Pancreas (tissue), 10 donors: ENCODE data around the gene SMCHD1. TPM values are rescaled to one million over a fixed set of nuclear protein-coding genes. Genes with fewer than 3 reads are reported as not detected.

Experiments used
- ATAC-seq, 4 donors: fragments of 200-7000 bp; cut with Tn5 transposase; one replicate each; pipeline versions ENCODE4 v1.8.0 to v1.9.1; 2020; ENCODE audit warnings: mild to moderate bottlenecking in 4 of 4, moderate library complexity in 4 of 4
- DNase-seq, 6 donors: peaks; one replicate each; pipeline ENCODE4 v3.0.0-alpha.2; 2020
- FAIRE-seq: peaks from 2 replicates; lab custom pipeline; 2012; peaks lifted over from hg19 to GRCh38; lab: Jason Lieb, UNC
- H3K27ac ChIP-seq, 4 donors: fragments of 200-600 bp; sonication (generic); 1 replicate in 3 of 4; 2 replicates in 1 of 4; pipeline versions ENCODE4 v1.5.0 to v1.8.0; 2020
- H3K27me3 ChIP-seq, 4 donors: fragments of 200-600 bp; one replicate each; pipeline ENCODE4 v1.8.0; 2021
- H3K36me3 ChIP-seq, 3 donors: fragments of 200-600 bp; sonication (generic) in 1 of 3; one replicate each; pipeline versions ENCODE4 v1.5.0 to v1.8.0; 2020 to 2021
- H3K4me1 ChIP-seq, 3 donors: fragments of 200-600 bp; one replicate each; pipeline ENCODE4 v1.8.0; 2021
- H3K4me3 ChIP-seq, 4 donors: fragments of 200-600 bp; sonication (generic) in 2 of 4; one replicate each; pipeline versions ENCODE4 v1.5.0 to v1.8.0; 2020 to 2021
- H3K9me3 ChIP-seq, 4 donors: fragments of 200-600 bp; one replicate each; pipeline ENCODE4 v1.8.0; 2021
- CTCF ChIP-seq, 4 donors: fragments of 200-600 bp; sonication (generic) in 3 of 4; IDR thresholded peaks; one replicate each; pipeline versions ENCODE4 v1.5.0 to v1.8.0; 2021; ENCODE audit warnings: antibody characterized with exemption in 4 of 4
- WGBS, 2 donors: extraction: QIAGEN DNeasy Blood & Tissue Kit; methylation state at CpG; one replicate each; pipeline ENCODE4 v1.1.7; 2013; 5-methylcytosine and 5-hydroxymethylcytosine counted together
- intact Hi-C, 3 donors: fragments of 100-400 bp; cut with DNase I; formaldehyde crosslinking; loops; one replicate each; pipeline versions ENCODE4 v1.11.1 to v1.14.2; 2022
- polyA plus RNA-seq, 2 donors: library from polyadenylated mRNA; stranded (reverse); fragments of 200-250 nt; gene quantifications; one replicate each; pipeline ENCODE4 v1.2.3, GENCODE V29; 2013
- total RNA-seq, 6 donors: library from RNA; stranded (reverse); fragmentation: NEBNext Ultra II Directional in 4 of 6; extraction: Animal tissue kit (Norgen Biotek cat#: 25700) in 4 of 6; gene quantifications; one replicate each; pipeline versions ENCODE4 v1.2.1 to v1.2.4, GENCODE V29; 2021 to 2023
- donor health status: healthy with polysubstance abuse.
- donor health status: DM: no; HTN: no; CAD: no; lungs with moderate emphysema.
- donor health status: DM: no; HTN: no; CAD: no.
- donor health status: control.
- donor health status: control.
- donor health status: Bipolar disorder and iron deficiency.
- donor health status: DM: yes; HTN: yes; CAD: no.
- donor health status: DM: no; HTN: no; CAD: no.
- donor health status: DM: no; HTN: no; CAD: no.
- donor health status: DM: yes; HTN: yes; CAD: no.

SMCHD1 gene
- total and polyA plus RNA-seq, 8 donors: 6.6 to 32.7 (median 25.2) TPM

GRCh38 chr18:2774669-2775068 lies 119.1 kb downstream of the SMCHD1 start:
- H3K27ac ChIP-seq: no peak overlapping the region
- FAIRE-seq (no peak), DNase-seq (no peak), ATAC-seq (no peak)
- H3K4me3 ChIP-seq: no peak overlapping the region
- H3K4me1 ChIP-seq: no peaks in the 10 kb centered on the region
- intact Hi-C loops: no loop called here
- TF ChIP-seq CTCF (IDR thresholded peaks at IDR 0.05): no peak
- no peaks in the 10 kb centered on the region for H3K9me3 ChIP-seq
- H3K36me3 ChIP-seq: peaks cover 5 to 84% (median 22%) of the 10 kb centered on the region in 3 donors
- WGBS, 2 donors: 85 to 92% methylated on average over 2 of the region's 2 CpGs
- no peaks in the 10 kb centered on the region for H3K27me3 ChIP-seq

- ATAC-seq: no peak
- intact Hi-C loops: no loop called here
- TF ChIP-seq CTCF (IDR thresholded peaks at IDR 0.05): no peak
- Histone ChIP-seq H3K9me3 (no peaks in the 10 kb centered on the region), H3K4me1 (no peaks in the 10 kb centered on the region), H3K4me3 (no peak overlapping the region), H3K27ac (no peak overlapping the region), H3K27me3 (no peaks in the 10 kb centered on the region), H3K36me3 (peaks cover 5 to 66% (median 22%) of the 10 kb centered on the region in 3 donors)
- FAIRE-seq: no peak
- no peak for DNase-seq
- 88 to 93% methylated on average over 3 of the region's 3 CpGs for WGBS, 2 donors
Measured at GRCh38 chr18:2776601-2777000, 121.1 kb downstream of the SMCHD1 start.

GRCh38 chr18:2777241-2777640 lies 121.7 kb downstream of the SMCHD1 start:
- DNase-seq (no peak), ATAC-seq (no peak), FAIRE-seq (no peak)
- no peak for TF ChIP-seq CTCF (IDR thresholded peaks at IDR 0.05)
- Histone ChIP-seq H3K4me3 (no peak overlapping the region), H3K27ac (no peak overlapping the region), H3K27me3 (no peaks in the 10 kb centered on the region), H3K9me3 (no peaks in the 10 kb centered on the region), H3K36me3 (peaks cover 5 to 60% (median 17%) of the 10 kb centered on the region in 3 donors), H3K4me1 (no peaks in the 10 kb centered on the region)
- intact Hi-C loops: no loop called here

GRCh38 chr18:2780750-2781149 lies 125.2 kb downstream of the SMCHD1 start:
- Histone ChIP-seq H3K4me3 (no peak overlapping the region), H3K27ac (no peak overlapping the region), H3K27me3 (no peaks in the 10 kb centered on the region), H3K9me3 (no peaks in the 10 kb centered on the region), H3K36me3 (peaks cover 5 to 49% (median 15%) of the 10 kb centered on the region in 3 donors), H3K4me1 (no peaks in the 10 kb centered on the region)
- DNase-seq (no peak), FAIRE-seq (no peak), ATAC-seq (no peak)
- intact Hi-C loops: no loop called here
- TF ChIP-seq CTCF (IDR thresholded peaks at IDR 0.05): no peak
- WGBS, 2 donors: 52 to 63% methylated on average over 3 of the region's 3 CpGs

- H3K27ac ChIP-seq: no peak overlapping the region
Measured at GRCh38 chr18:2787225-2787624, 131.7 kb downstream of the SMCHD1 start.

More at GRCh38 chr18:2787225-2787624, 131.7 kb downstream of the SMCHD1 start:
- H3K4me3 ChIP-seq: no peak overlapping the region
- ATAC-seq (no peak), DNase-seq (no peak), FAIRE-seq (no peak)
- H3K27me3 ChIP-seq: no peaks in the 10 kb centered on the region
- no peaks in the 10 kb centered on the region for H3K4me1 ChIP-seq
- TF ChIP-seq CTCF (IDR thresholded peaks at IDR 0.05): no peak
- no peaks in the 10 kb centered on the region for H3K9me3 ChIP-seq
- peaks cover 0 to 48% (median 5%) of the 10 kb centered on the region in 3 donors for H3K36me3 ChIP-seq
- intact Hi-C loops: no loop called here
